ENCODE results near the gene CD9. TPM values are rescaled to one million over a fixed set of nuclear protein-coding genes. Genes with fewer than 3 reads are reported as not detected.

The CD9 gene
- total and polyA plus RNA-seq, 2 donors (not counting 3 experiments of a cell fraction or from before 2014, with no cell fraction given), result 379 to 1,225 TPM

DNA sequence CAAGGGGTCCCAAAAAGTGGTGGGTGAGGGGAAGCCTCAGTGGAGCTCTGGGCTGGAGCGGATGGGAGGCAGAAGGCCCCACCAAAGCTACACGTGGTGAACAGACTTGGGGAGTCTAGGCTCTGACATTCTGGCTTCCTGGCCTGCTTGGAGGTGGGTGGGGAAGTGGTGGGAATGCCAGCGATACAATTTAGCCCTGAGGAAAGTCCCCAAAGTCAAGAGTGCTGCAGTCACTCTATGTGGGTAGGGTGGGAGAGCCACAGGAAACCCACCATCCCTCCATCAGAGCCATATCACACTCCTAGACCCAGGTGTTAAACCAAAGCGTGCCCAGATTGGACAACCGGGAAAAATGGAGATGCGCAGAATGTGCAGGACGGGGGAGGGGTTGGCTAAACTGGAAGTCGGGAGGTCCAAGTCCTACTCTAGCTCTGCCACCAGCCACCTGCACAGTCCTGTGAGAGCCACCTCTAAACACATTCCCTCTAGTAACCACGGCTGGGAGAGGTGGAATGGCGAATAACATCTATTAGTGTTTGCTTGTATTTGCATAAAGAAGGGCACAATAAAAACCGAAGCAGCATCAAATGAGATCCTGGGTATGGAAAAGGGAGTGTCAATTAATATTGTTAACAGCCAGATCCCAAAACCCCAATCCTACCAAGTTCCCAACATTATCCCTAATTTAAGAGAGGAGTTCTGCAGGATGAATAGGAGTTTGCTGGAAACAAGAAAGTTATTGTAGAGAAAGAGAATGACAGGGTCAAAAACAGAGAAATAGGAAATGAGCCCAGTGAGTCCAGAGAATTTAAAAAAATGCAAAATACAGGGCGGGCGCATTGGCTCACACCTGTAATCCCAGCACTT is 14.0 kb upstream of the CD9 start:
- Histone ChIP-seq H3K27ac (ENCODE audit: insufficient read depth, low read depth, low read length) (no peak overlapping the region), H3K4me2 (ENCODE audit: insufficient read depth, low read length) (no peak overlapping the region), H3K4me1 (ENCODE audit: control insufficient read depth, extremely low read depth, insufficient read depth, low read length) (peaks cover 25% of the 10 kb centered on the region), H3K27me3 (ENCODE audit: control insufficient read depth in 2 of 2, insufficient read depth in 2 of 2, low read length in 2 of 2) (no peaks in the 10 kb centered on the region), H3K9ac (replicated peaks; ENCODE audit: extremely low read depth, insufficient read depth, low read length) (no peak overlapping the region), H3K36me3 (ENCODE audit: control insufficient read depth in 2 of 2, extremely low read depth in 1 of 2, insufficient read depth in 2 of 2, low read length in 2 of 2) (no peaks in the 10 kb centered on the region), H3K9me3 (replicated peaks; ENCODE audit: control insufficient read depth, insufficient read depth, low read length) (no peaks in the 10 kb centered on the region), H2AFZ (ENCODE audit: low read depth, low read length) (no peak overlapping the region), H3K79me2 (ENCODE audit: control insufficient read depth, insufficient read depth, low read length) (peaks cover 6% of the 10 kb centered on the region), H3K4me3 (replicated peaks in 1 of 3; ENCODE audit: insufficient read depth in 1 of 3, low read depth in 1 of 3, low read length in 3 of 3) (no peak overlapping the region), H3K9me1 (replicated peaks; ENCODE audit: control insufficient read depth, extremely low read depth, insufficient read depth, low read length) (no peaks in the 10 kb centered on the region), H4K20me1 (replicated peaks; ENCODE audit: control insufficient read depth, extremely low read depth, insufficient read depth, low read length) (no peaks in the 10 kb centered on the region)
- intact Hi-C loops (cut with micrococcal nuclease) (no loop called here), dilution Hi-C loops (cut with MboI; ENCODE audit: extremely low pct_ligation_motif_present, low sequenced_read_pairs) (no loop called here)
- FAIRE-seq (no peak), DNase-seq (ENCODE audit: low read depth, low spot score) (no peak)
- ChIA-PET CTCF (interaction anchor here (1.5 kb wide), 1 partner anchor 9 kb away, joined by 9 read pairs; no protein-coding TSS in a partner anchor), POLR2A (interaction anchor here (0.6 kb wide), 1 partner anchor 21 kb away, joined by 3 read pairs; no protein-coding TSS in a partner anchor)
- BruUV-seq (replicated peaks), result no TSS peak
- TF ChIP-seq POLR2AphosphoS5 (IDR thresholded peaks at IDR 0.05; ENCODE audit: insufficient read depth, low read depth, low read length) (no peak), MYC (IDR thresholded peaks at IDR 0.05; ENCODE audit: low read depth, low read length) (no peak)

DNA sequence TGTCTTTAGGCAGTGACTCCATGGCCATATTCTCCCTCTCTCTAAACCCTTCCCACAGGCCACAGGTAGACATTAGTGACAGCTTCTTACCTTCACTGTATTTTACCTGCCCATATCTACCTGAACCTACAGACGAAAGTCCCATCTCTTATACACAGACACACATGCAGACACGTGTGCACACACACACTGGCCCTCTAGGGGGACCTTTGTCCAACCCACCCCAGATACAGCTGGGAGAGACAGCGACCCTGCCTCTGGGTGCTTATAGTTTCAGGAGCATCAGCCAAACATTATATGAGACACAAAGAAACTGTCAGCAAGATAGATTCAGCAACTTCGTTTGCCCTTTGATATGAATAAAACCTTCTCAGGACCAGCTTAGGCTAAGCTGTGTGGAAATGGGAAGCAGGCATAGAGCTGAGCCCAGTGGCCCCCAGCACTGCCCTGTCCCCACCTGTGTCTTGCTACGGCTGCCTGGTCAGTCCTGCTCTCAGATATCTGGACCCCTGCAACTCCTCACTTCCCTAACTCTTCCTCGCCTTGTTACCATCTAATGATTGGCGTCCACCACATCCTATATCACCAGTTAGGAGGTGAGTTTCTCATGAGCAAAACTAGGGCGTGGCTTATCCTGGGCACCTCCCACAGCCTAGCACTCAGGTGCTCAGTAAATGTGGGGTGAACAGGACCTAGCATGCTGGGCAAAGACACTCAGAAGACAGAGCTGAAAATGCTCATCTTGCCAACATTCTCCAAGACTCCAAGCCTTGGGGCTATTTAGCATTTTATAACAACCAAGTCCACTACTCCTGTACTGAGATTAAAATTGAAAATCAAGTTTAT is 12.0 kb upstream of the CD9 start:
- Histone ChIP-seq H3K9me1 (replicated peaks; ENCODE audit: control insufficient read depth, extremely low read depth, insufficient read depth, low read length) (no peaks in the 10 kb centered on the region), H3K27ac (ENCODE audit: insufficient read depth, low read depth, low read length) (no peak overlapping the region), H3K9me3 (replicated peaks; ENCODE audit: control insufficient read depth, insufficient read depth, low read length) (no peaks in the 10 kb centered on the region), H3K4me2 (ENCODE audit: insufficient read depth, low read length) (no peak overlapping the region), H3K27me3 (ENCODE audit: control insufficient read depth in 2 of 2, insufficient read depth in 2 of 2, low read length in 2 of 2) (no peaks in the 10 kb centered on the region), H3K36me3 (ENCODE audit: control insufficient read depth in 2 of 2, extremely low read depth in 1 of 2, insufficient read depth in 2 of 2, low read length in 2 of 2) (no peaks in the 10 kb centered on the region), H3K79me2 (ENCODE audit: control insufficient read depth, insufficient read depth, low read length) (peaks cover 6% of the 10 kb centered on the region), H2AFZ (ENCODE audit: low read depth, low read length) (no peak overlapping the region), H3K4me3 (replicated peaks in 1 of 3; ENCODE audit: insufficient read depth in 1 of 3, low read depth in 1 of 3, low read length in 3 of 3) (no peak overlapping the region), H4K20me1 (replicated peaks; ENCODE audit: control insufficient read depth, extremely low read depth, insufficient read depth, low read length) (no peaks in the 10 kb centered on the region), H3K4me1 (ENCODE audit: control insufficient read depth, extremely low read depth, insufficient read depth, low read length) (peaks cover 7% of the 10 kb centered on the region), H3K9ac (replicated peaks; ENCODE audit: extremely low read depth, insufficient read depth, low read length) (no peak overlapping the region)
- intact Hi-C loops (cut with micrococcal nuclease), result no loop called here
- POLR2A ChIA-PET, result no interaction called here
- DNase-seq (ENCODE audit: low read depth, low spot score), result no peak
- dilution Hi-C loops (cut with MboI; ENCODE audit: extremely low pct_ligation_motif_present, low sequenced_read_pairs), result no loop called here
- CTCF ChIA-PET, result interaction anchor here (1.0 to 1.7 kb wide), 2 partner anchors 7 to 97 kb away, joined by 5 to 6 read pairs; no protein-coding TSS in a partner anchor
- no peak for FAIRE-seq
- no TSS peak for BruUV-seq (replicated peaks)
- TF ChIP-seq EZH2 (IDR thresholded peaks at IDR 0.05; ENCODE audit: borderline replicate concordance, low read depth, low read length, severe bottlenecking), result no peak
- TF ChIP-seq, protein P1, sequence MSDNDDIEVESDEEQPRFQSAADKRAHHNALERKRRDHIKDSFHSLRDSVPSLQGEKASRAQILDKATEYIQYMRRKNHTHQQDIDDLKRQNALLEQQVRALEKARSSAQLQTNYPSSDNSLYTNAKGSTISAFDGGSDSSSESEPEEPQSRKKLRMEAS (IDR thresholded peaks at IDR 0.05; ENCODE audit: insufficient read depth, insufficient read length), result no peak
- no peak for TF ChIP-seq MYC (IDR thresholded peaks at IDR 0.05; ENCODE audit: low read depth, low read length)
- TF ChIP-seq JUN (IDR thresholded peaks at IDR 0.05; ENCODE audit: borderline replicate concordance, insufficient read depth, insufficient read length, low read depth), result no peak
- no peak for TF ChIP-seq FOS (IDR thresholded peaks at IDR 0.05; ENCODE audit: borderline replicate concordance, insufficient read depth, low read length)
- TF ChIP-seq, protein P2, sequence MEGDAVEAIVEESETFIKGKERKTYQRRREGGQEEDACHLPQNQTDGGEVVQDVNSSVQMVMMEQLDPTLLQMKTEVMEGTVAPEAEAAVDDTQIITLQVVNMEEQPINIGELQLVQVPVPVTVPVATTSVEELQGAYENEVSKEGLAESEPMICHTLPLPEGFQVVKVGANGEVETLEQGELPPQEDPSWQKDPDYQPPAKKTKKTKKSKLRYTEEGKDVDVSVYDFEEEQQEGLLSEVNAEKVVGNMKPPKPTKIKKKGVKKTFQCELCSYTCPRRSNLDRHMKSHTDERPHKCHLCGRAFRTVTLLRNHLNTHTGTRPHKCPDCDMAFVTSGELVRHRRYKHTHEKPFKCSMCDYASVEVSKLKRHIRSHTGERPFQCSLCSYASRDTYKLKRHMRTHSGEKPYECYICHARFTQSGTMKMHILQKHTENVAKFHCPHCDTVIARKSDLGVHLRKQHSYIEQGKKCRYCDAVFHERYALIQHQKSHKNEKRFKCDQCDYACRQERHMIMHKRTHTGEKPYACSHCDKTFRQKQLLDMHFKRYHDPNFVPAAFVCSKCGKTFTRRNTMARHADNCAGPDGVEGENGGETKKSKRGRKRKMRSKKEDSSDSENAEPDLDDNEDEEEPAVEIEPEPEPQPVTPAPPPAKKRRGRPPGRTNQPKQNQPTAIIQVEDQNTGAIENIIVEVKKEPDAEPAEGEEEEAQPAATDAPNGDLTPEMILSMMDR (IDR thresholded peaks at IDR 0.05; ENCODE audit: extremely low read depth in 1 of 2, insufficient read depth in 1 of 2, low read depth in 1 of 2, low read length in 2 of 2), result no peak
- no peak for TF ChIP-seq POLR2A (IDR thresholded peaks at IDR 0.05; ENCODE audit: low read depth, low read length)
- no peak for TF ChIP-seq GATA2 (IDR thresholded peaks at IDR 0.05; ENCODE audit: insufficient read depth, insufficient read length, low read depth, low read length)
- no peak for TF ChIP-seq POLR2AphosphoS5 (IDR thresholded peaks at IDR 0.05; ENCODE audit: insufficient read depth, low read depth, low read length)
